ENCODE results near the gene CALN1.

DNA sequence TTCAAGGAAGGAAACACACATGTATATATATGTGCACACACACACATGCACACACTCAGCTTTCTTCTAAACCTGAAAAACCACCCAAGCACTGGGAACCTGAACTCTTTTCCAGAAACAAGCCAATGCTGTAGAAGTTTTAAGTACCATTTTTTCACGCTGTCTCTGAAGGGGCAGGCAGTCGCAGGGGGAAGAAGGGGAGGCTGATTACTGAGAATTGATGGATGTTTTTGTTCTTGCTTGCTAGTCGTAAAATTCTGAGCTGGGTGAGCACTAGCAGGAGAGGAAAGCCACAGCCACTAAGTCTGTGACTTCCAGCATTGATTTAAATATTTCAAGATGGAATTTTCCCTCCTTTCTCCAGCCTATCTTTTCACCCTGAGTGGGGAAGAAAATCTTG is 391.8 kb downstream of the CALN1 start:
- TF ChIP-seq EZH2 (IDR thresholded peaks at IDR 0.05; ENCODE audit: insufficient read depth, low read length) = no peak
- TF ChIP-seq, protein P1, sequence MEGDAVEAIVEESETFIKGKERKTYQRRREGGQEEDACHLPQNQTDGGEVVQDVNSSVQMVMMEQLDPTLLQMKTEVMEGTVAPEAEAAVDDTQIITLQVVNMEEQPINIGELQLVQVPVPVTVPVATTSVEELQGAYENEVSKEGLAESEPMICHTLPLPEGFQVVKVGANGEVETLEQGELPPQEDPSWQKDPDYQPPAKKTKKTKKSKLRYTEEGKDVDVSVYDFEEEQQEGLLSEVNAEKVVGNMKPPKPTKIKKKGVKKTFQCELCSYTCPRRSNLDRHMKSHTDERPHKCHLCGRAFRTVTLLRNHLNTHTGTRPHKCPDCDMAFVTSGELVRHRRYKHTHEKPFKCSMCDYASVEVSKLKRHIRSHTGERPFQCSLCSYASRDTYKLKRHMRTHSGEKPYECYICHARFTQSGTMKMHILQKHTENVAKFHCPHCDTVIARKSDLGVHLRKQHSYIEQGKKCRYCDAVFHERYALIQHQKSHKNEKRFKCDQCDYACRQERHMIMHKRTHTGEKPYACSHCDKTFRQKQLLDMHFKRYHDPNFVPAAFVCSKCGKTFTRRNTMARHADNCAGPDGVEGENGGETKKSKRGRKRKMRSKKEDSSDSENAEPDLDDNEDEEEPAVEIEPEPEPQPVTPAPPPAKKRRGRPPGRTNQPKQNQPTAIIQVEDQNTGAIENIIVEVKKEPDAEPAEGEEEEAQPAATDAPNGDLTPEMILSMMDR (IDR thresholded peaks at IDR 0.05; ENCODE audit: insufficient read depth, low read depth, low read length) = no peak

Data from astrocyte (in vitro differentiated cells and primary cell).